SK-N-SH treated with all-trans-retinoic acid at 6 μM for 48 hours (cell line): ENCODE data around the gene FBLN2.

ENCODE experiments used
- ATAC-seq: fragments of 200-7000 bp; cut with Tn5 transposase; 3 replicates; pipeline ENCODE4 v1.9.1; 2020; ENCODE audit warnings: mild to moderate bottlenecking, moderate library complexity
- ARNTL ChIP-seq: fragments of 450-650 bp; formaldehyde crosslinking; IDR thresholded peaks from 2 replicates; pipeline ENCODE4 v1.5.0; 2020; ENCODE audit warnings: low read depth, mild to moderate bottlenecking, moderate library complexity, borderline replicate concordance
- BACH2 ChIP-seq: fragments of 250-450 bp; sonication (Bioruptor Pico); IDR thresholded peaks from 2 replicates; pipeline ENCODE4 v1.9.0; 2021; ENCODE audit warnings: mild to moderate bottlenecking, borderline replicate concordance
- CSDC2 ChIP-seq: fragments of 250-450 bp; sonication (Bioruptor Pico); IDR thresholded peaks from 2 replicates; pipeline ENCODE4 v1.5.0; 2020; ENCODE audit warnings: mild to moderate bottlenecking, moderate library complexity
- ESRRG ChIP-seq: fragments of 250-450 bp; sonication (Bioruptor Pico); IDR thresholded peaks from 2 replicates; pipeline ENCODE4 v1.6.1; 2021; ENCODE audit warnings: mild to moderate bottlenecking
- GLIS3 ChIP-seq: fragments of 250-450 bp; sonication (Bioruptor Pico); IDR thresholded peaks from 2 replicates; pipeline ENCODE4 v1.5.0; 2020; ENCODE audit warnings: mild to moderate bottlenecking, moderate library complexity
- ISL1 ChIP-seq: fragments of 250-450 bp; sonication (Bioruptor Pico); IDR thresholded peaks from 2 replicates; pipeline ENCODE4 v2.1.2; 2022; ENCODE audit warnings: mild to moderate bottlenecking, moderate library complexity
- OSR1 ChIP-seq: fragments of 250-450 bp; sonication (Bioruptor Pico); IDR thresholded peaks from 2 replicates; pipeline ENCODE4 v1.8.0; 2022; ENCODE audit warnings: moderate library complexity, mild to moderate bottlenecking, inconsistent platforms
- PPARA ChIP-seq: fragments of 250-450 bp; sonication (Bioruptor Pico); IDR thresholded peaks from 2 replicates; pipeline ENCODE4 v1.5.0; 2020; ENCODE audit warnings: mild to moderate bottlenecking, borderline replicate concordance
- RARB ChIP-seq: fragments of 250-450 bp; sonication (Bioruptor Pico); IDR thresholded peaks from 2 replicates; pipeline ENCODE4 v1.8.0; 2021; ENCODE audit warnings: mild to moderate bottlenecking, moderate library complexity
- SNAI2 ChIP-seq: fragments of 250-450 bp; sonication (Bioruptor Pico); IDR thresholded peaks from 2 replicates; pipeline ENCODE4 v1.5.0; 2020; ENCODE audit warnings: mild to moderate bottlenecking, moderate library complexity
- TCF4 ChIP-seq: fragments of 250-450 bp; sonication (Bioruptor Pico); IDR thresholded peaks from 2 replicates; pipeline ENCODE4 v1.8.0; 2021; ENCODE audit warnings: mild to moderate bottlenecking, moderate library complexity, borderline replicate concordance
- TOX ChIP-seq: fragments of 250-450 bp; sonication (Bioruptor Pico); IDR thresholded peaks from 2 replicates; pipeline ENCODE4 v1.8.0; 2021; ENCODE audit warnings: mild to moderate bottlenecking, moderate library complexity, borderline replicate concordance
- TSHZ2 ChIP-seq: fragments of 250-450 bp; sonication (Bioruptor Pico); IDR thresholded peaks from 2 replicates; pipeline ENCODE4 v1.5.0; 2020; ENCODE audit warnings: mild to moderate bottlenecking, moderate library complexity
- ZC3H10 ChIP-seq: fragments of 250-450 bp; sonication (Bioruptor Pico); IDR thresholded peaks from 2 replicates; pipeline ENCODE4 v1.5.1; 2021; ENCODE audit warnings: mild to moderate bottlenecking, moderate library complexity
- ZFP3 ChIP-seq: fragments of 250-450 bp; sonication (Bioruptor Pico); IDR thresholded peaks from 2 replicates; pipeline ENCODE4 v1.5.0; 2020; ENCODE audit warnings: mild to moderate bottlenecking, moderate library complexity
- ZFP30 ChIP-seq: fragments of 450-650 bp; formaldehyde crosslinking; IDR thresholded peaks from 2 replicates; pipeline ENCODE4 v1.5.0; 2022; ENCODE audit warnings: mild to moderate bottlenecking, moderate library complexity
- ZNF565 ChIP-seq: fragments of 450-650 bp; formaldehyde crosslinking; conservative IDR thresholded peaks from 2 replicates; pipeline ENCODE4 v1.5.0; 2020; ENCODE audit warnings: low read depth, mild to moderate bottlenecking, moderate library complexity
- ZNF70 ChIP-seq: fragments of 450-650 bp; formaldehyde crosslinking; IDR thresholded peaks from 2 replicates; pipeline ENCODE4 v1.5.0; 2020; ENCODE audit warnings: mild to moderate bottlenecking, moderate library complexity
- ZNF8 ChIP-seq: fragments of 450-650 bp; formaldehyde crosslinking; IDR thresholded peaks from 2 replicates; pipeline ENCODE4 v1.5.0; 2020; ENCODE audit warnings: mild to moderate bottlenecking, moderate library complexity
- TF ChIP-seq, protein P1 (sequence below): fragments of 250-450 bp; sonication (Bioruptor Pico); IDR thresholded peaks from 2 replicates; pipeline ENCODE4 v1.8.0; 2021; ENCODE audit warnings: low read depth, mild to moderate bottlenecking, moderate library complexity, borderline replicate concordance
- TF ChIP-seq, protein P2 (sequence below): fragments of 250-450 bp; sonication (Bioruptor Pico); IDR thresholded peaks from 2 replicates; pipeline ENCODE4 v1.8.0; 2020; ENCODE audit warnings: mild to moderate bottlenecking, moderate library complexity, borderline replicate concordance
- TF ChIP-seq, protein P3 (sequence below): fragments of 250-450 bp; sonication (Bioruptor Pico); IDR thresholded peaks from 2 replicates; pipeline ENCODE4 v1.5.1; 2020; ENCODE audit warnings: low read depth, mild to moderate bottlenecking, moderate library complexity
- TF ChIP-seq, protein P4 (sequence below): fragments of 250-450 bp; sonication (Bioruptor Pico); IDR thresholded peaks from 2 replicates; pipeline ENCODE4 v1.5.1; 2021; ENCODE audit warnings: mild to moderate bottlenecking, moderate library complexity

Gene FBLN2

GRCh38 chr3:13662238-13662847 is 113.4 kb downstream of the FBLN2 start:
- TF ChIP-seq, protein P1, sequence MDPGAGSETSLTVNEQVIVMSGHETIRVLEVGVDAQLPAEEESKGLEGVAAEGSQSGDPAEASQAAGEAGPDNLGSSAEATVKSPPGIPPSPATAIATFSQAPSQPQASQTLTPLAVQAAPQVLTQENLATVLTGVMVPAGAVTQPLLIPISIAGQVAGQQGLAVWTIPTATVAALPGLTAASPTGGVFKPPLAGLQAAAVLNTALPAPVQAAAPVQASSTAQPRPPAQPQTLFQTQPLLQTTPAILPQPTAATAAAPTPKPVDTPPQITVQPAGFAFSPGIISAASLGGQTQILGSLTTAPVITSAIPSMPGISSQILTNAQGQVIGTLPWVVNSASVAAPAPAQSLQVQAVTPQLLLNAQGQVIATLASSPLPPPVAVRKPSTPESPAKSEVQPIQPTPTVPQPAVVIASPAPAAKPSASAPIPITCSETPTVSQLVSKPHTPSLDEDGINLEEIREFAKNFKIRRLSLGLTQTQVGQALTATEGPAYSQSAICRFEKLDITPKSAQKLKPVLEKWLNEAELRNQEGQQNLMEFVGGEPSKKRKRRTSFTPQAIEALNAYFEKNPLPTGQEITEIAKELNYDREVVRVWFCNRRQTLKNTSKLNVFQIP (CRISPR knock-in tag) = no peak
- TF ChIP-seq ZNF70 = no peak
- no peak for TF ChIP-seq OSR1 (CRISPR knock-in tag)
- no peak for TF ChIP-seq RARB (CRISPR knock-in tag)
- no peak for TF ChIP-seq PPARA (CRISPR knock-in tag)
- TF ChIP-seq TCF4 (CRISPR knock-in tag) = no peak
- no peak for TF ChIP-seq SNAI2
- TF ChIP-seq ZNF565 (CRISPR knock-in tag) = no peak
- no peak for TF ChIP-seq CSDC2 (CRISPR knock-in tag)
- TF ChIP-seq ZNF8 (CRISPR knock-in tag) = no peak
- no peak for TF ChIP-seq ARNTL (CRISPR knock-in tag)
- TF ChIP-seq GLIS3 (CRISPR knock-in tag) = no peak
- TF ChIP-seq ISL1 (CRISPR knock-in tag) = no peak
- no peak for TF ChIP-seq TOX (CRISPR knock-in tag)
- TF ChIP-seq, protein P2, sequence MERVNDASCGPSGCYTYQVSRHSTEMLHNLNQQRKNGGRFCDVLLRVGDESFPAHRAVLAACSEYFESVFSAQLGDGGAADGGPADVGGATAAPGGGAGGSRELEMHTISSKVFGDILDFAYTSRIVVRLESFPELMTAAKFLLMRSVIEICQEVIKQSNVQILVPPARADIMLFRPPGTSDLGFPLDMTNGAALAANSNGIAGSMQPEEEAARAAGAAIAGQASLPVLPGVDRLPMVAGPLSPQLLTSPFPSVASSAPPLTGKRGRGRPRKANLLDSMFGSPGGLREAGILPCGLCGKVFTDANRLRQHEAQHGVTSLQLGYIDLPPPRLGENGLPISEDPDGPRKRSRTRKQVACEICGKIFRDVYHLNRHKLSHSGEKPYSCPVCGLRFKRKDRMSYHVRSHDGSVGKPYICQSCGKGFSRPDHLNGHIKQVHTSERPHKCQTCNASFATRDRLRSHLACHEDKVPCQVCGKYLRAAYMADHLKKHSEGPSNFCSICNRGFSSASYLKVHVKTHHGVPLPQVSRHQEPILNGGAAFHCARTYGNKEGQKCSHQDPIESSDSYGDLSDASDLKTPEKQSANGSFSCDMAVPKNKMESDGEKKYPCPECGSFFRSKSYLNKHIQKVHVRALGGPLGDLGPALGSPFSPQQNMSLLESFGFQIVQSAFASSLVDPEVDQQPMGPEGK (CRISPR knock-in tag) = no peak
- TF ChIP-seq BACH2 = no peak
- TF ChIP-seq ZFP30 (CRISPR knock-in tag) = no peak
- no peak for TF ChIP-seq TSHZ2 (CRISPR knock-in tag)
- no peak for TF ChIP-seq ZFP3 (CRISPR knock-in tag)
- TF ChIP-seq, protein P3, sequence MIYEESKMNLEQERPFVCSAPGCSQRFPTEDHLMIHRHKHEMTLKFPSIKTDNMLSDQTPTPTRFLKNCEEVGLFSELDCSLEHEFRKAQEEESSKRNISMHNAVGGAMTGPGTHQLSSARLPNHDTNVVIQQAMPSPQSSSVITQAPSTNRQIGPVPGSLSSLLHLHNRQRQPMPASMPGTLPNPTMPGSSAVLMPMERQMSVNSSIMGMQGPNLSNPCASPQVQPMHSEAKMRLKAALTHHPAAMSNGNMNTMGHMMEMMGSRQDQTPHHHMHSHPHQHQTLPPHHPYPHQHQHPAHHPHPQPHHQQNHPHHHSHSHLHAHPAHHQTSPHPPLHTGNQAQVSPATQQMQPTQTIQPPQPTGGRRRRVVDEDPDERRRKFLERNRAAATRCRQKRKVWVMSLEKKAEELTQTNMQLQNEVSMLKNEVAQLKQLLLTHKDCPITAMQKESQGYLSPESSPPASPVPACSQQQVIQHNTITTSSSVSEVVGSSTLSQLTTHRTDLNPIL (CRISPR knock-in tag) = no peak
- TF ChIP-seq, all 23 proteins: peak for 0
- ATAC-seq = no peak

DNA sequence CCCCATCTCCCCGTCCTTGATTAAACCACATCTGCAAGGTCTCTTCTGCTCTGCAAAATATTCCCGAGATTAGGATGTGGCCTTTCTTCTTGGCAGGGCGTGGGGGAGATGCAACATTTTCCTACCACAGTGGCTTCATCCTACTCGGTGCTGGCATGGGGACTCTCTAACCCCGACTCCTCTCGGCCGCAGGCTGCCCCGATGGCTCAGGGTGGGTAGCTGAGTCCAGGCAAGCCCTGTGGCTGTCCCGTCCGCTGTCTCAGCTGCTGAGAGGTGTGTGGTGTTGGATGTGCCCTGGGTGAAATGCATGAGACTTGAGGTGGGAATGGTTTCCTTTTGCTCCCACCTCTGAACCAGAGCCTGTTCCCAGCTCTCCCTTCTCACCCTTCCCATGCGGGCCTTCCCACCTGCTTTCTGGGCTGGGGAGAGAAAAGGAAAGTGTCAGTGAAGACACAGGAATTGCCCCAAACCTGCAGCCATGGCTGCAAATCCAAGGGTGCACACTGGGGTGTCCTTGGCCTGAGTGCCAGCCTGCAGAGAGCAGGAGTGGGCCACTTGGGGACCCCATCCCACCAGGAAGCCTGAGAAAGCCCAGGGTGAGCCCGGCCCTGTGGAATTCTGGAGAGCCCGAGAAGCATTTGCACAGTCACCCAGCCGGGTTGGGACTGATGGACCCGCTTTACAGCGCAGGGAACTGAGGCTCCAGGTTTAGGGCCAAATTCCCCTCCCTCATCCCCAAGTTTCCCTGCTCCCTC is 115.0 kb downstream of the FBLN2 start:
- no peak for ATAC-seq
- TF ChIP-seq RARB (CRISPR knock-in tag) (no peak), ZC3H10 (CRISPR knock-in tag) (no peak), ESRRG (CRISPR knock-in tag) (no peak), TOX (CRISPR knock-in tag) (no peak), ZFP3 (CRISPR knock-in tag) (no peak), SNAI2 (no peak), ZNF8 (CRISPR knock-in tag) (no peak), TCF4 (CRISPR knock-in tag) (no peak), BACH2 (no peak), OSR1 (CRISPR knock-in tag) (no peak), ZFP30 (CRISPR knock-in tag) (no peak), CSDC2 (CRISPR knock-in tag) (no peak), TSHZ2 (CRISPR knock-in tag) (no peak), ZNF565 (CRISPR knock-in tag) (no peak), ZNF70 (no peak)
- TF ChIP-seq, protein P4, sequence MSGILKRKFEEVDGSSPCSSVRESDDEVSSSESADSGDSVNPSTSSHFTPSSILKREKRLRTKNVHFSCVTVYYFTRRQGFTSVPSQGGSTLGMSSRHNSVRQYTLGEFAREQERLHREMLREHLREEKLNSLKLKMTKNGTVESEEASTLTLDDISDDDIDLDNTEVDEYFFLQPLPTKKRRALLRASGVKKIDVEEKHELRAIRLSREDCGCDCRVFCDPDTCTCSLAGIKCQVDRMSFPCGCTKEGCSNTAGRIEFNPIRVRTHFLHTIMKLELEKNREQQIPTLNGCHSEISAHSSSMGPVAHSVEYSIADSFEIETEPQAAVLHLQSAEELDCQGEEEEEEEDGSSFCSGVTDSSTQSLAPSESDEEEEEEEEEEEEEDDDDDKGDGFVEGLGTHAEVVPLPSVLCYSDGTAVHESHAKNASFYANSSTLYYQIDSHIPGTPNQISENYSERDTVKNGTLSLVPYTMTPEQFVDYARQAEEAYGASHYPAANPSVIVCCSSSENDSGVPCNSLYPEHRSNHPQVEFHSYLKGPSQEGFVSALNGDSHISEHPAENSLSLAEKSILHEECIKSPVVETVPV = no peak
- TF ChIP-seq, protein P1 (CRISPR knock-in tag) = no peak
